Globus pallidus (tissue), 1 donor: Measurements from ENCODE around the gene TMX3.

Experiments used
- DNase-seq: peaks from one replicate; pipeline ENCODE4 v3.0.0-alpha.2; 2015; ENCODE audit warnings: low spot score

Gene TMX3

GRCh38 chr18:68707646-68708045 is 7.3 kb downstream of the TMX3 start:
- no peak for DNase-seq

GRCh38 chr18:68705119-68705518 is 9.8 kb downstream of the TMX3 start:
- DNase-seq = no peak

DNA sequence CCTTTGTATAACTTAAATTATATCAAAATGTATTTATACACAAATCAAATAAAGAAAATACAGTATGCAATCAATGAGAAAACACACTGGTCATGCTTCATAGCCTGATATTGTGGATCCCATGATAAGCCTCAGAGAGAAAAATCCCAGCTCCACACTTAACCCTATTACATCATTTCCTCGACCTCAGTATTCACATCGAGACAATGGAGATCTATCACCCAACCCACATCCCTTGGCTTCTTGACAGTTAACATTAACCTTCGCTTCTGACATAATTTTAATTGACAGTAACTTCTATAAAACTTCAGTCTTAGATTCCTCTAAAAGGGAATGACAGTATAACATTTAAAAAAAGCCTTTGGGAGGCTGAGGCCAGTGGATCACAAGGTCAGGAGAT is 11.6 kb downstream of the TMX3 start:
- DNase-seq = no peak

DNA sequence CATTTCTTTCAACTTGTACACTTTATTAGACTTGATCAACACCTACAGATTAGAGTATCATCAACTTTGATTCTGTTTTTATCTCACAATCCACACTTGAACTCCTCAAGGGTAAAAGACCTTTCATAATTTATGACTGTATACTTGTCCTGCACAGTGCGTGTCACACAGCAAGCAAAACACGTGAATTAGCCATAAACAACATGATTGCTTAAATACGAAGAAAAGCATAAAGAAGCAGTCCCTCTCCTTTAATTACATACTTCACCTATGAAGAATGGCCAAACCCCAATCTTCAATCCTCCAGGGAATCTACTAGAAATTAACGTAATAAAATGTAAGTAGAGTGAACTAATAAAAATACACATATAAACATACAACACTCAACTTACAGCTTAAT is 13.6 kb downstream of the TMX3 start:
- no peak for DNase-seq

DNA sequence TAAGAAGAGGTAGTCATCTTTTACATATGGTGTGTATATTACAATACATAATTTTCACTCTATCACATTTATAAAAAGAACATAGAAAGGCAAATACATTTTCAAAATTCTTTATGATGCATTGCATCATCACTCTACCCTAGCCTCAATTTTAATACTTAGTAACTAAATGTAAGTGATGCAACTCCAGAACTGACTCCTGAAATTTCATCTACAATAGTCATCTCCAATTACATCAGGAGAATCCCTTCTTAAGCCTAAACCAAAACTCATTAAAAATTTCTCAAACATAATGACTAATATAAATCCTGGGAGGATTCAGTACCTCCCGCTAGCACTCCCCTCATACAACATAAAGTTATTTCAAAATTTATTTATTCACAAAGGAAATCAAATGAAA is 15.9 kb downstream of the TMX3 start:
- DNase-seq = no peak

DNA sequence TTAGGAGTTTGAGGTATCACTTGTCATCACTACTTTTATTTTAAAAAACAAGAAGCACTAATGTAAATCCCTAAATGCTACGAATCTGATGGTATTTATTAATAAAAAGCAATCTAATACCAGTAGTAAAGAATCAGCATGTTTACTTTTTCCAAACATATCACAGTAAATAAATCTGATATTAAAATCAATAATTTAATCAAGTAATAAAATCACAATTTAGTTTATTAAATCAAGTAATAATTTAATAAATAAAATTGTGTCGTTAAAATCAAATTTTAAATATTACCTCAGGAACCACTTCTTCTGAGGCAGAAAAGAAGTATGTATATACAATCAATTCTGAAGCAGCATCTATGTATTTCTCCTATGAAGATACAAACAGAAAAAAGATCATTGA is 18.0 kb downstream of the TMX3 start:
- DNase-seq = no peak

DNA sequence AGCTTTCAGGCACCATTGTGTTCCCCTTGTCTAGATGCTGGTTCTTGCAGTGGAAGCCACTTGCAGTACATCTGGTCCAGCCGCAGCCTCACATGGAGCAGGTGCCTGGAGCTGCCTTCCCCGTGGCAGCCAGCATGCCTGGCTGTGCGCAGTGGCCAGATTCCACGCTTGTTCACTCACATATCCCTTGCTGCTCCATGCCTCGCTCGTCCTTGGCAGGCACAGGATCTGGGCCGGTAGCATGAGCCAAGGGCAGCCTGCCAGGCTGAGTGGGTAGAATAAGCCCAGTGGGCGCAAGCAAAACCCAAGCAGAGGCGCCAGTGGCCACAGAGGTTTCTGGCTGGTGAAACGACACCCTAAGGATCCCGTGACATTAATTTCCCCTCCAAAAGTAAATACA is 20.6 kb downstream of the TMX3 start:
- DNase-seq = peak; percentile 13

DNA sequence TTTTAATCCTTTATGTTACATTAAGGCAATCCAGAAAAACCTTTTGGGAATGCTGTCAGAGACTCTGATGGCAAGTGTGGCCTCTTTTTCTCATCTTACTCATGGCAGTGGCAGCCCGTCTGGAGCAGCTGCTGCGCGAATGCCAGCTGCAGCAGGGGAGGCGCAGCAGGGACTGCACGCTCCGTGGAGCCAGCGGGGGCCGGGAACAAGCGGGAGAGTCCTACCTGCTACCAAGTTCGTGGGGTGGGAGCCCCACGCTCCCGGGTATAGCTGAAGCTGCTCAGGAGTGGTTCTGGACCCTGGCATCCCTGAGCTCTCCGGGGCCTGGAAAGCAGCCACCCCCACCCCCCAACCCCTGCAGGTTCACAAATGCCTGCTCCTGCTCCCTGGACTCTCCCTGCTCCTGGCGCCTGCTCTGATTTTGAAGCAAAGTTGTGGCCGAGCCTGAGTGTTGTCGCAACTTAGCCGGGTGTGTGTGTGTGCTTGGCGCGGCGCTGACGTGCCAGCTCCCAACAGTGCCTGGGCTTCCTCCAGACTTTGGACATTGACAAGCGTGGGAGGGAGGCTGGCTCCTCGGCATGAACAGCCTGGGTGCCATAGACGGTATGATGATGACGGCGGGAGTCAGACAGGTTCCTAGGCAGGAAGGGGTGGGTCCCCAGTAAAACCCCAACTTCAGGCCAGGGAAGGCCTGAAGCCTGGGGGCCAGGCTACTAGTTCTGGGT is 21.7 kb downstream of the TMX3 start:
- no peak for DNase-seq

DNA sequence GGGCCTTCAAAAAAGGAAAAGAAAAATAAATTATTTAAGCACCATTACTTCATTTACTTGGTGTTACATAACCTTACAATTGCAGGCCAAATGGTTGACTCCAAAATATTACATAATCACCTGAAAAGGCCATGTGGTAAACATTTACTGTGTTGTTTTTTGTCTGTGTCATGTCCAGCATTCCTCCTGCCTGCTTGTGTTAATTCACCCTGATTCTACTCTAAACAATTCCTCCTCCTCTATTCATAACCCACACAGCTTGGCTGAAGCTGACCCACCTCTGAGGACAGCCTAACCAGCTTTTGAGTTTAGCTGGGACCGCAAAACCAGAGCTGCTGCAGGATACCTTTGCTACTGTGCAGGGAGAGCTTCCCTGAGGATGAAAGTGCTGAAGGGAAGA is 35.4 kb downstream of the TMX3 start:
- DNase-seq = no peak

DNA sequence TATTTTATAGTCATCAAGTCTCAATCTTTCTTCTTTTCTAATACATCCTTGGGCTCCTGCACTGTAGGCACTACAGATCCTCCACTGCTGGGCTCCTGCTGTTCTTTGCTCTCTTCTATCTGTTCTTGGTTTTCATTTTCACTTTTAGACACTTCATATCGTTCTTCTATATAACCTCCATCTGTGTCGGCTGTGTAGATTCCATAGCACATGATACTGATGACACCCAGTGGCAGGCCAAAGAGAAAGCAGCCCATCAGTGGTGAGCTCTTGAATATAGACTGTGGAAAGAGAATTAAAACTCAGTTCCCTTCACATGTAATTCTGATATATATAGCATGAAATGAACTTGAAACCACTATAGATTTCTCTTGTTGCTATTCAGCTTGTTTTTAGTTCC is 38.0 kb downstream of the TMX3 start:
- peak; percentile 15 for DNase-seq

DNA sequence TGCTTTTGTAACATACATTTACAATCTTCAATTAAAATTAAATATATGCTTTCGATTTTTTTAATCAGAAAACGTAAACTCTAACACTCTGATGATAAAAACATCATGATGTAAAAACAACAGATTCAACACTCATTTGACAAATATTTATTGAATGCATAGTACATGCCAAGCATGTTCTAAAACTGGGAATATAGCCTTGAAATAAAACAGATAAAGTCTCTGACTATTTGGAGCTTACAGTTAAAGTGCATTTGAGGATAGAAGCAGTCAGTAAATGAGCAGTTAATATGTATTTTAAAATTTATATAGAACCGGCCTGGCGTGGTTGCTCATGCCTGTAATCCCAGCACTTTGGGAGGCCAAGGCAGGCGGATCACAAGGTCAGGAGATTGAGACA is 47.8 kb downstream of the TMX3 start:
- no peak for DNase-seq

DNA sequence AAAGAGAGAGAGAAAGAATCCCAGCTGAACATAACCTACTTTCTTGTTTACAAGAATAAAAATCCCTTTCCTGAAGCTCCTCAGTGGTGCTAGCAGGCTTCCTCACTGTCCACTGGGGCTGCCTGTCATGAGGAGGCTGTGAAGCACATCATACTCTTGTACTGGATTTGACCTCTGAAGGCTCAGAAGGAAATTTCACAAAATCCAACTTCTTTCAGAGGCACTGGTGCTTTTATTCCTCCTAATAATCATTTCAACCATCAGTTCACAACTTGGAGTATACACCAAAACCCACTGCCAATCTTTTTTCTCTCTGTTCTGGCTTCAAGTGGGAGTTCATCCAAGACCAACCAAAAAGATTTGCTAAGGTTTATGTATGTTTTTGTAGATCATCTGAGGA is 48.5 kb downstream of the TMX3 start:
- DNase-seq = no peak

DNA sequence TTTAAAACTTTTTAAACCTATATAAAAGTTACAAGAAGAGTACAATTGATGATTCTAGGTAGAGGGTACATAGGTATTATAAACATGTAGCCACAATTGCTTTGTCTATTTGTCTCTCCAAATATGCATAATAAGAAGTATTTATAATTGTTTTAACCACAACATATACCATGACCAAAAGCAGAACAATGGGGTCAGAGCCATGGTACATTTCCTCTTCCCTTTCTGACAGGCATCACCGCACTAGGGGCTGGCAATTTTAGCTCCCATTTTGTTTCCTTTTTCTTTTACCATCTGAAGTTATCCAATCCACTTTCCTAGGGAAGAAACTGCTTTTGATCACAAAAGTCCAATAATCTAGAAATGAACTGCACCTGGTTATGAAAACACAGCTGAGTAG is 49.3 kb downstream of the TMX3 start:
- DNase-seq = no peak

DNA sequence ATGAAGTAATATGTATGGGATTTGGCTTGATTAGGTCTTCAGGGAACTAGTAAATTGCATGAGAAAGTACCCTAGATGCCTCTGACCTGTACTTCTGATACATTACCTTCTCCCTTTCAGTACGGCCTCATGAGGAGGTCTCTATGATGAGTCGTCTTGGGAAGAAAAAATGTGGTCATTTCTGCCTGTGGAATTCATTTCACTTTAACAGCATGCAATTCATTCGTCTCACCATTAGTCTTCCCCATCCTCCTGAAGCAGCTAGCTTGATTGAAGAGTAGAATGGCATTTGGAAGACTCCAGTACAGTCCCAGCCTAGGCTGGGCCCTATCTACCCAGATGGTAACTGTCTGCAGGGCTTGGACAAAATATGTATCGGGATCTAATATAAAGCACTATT is 52.2 kb downstream of the TMX3 start:
- DNase-seq = no peak

DNA sequence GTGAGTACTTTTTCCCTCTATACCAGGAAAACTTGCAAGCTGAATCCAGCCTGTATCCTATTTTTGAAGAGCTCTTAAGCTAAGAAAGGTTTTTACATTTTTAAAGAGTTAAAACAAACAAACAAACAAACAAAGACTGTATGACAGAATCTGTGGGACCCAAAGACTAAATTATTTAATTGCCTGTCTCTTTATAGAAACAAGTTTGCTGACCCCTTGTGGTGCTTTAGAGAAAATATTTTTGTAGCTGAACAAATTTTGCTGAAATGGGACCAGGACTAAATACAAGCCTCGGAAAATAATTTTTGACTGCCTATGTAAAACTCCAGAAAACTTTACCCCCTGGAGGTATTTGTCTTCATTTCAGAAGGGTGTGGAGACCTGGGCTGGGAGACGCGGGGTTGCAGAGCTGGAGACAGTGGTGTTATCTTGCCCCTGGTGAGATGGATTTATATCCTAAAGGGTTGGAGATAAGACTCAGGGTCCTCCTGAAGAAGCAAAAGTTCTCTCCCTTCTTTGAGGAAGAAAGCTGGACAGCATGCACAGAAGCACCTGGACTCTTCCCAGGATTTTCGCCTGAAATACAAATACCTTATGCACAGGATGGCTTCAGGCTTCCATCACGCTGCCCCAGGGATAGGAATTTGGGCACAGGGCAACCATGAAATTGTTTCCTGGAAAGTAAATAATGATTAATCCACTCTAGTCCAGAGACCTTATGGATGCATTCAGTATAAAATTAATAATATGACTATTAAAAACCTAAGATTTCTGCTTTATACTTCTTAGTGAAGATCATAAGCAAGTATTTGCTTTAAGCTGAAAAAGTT is 54.3 kb downstream of the TMX3 start:
- peak; percentile 48 for DNase-seq

GRCh38 chr18:68648191-68648590 is 66.7 kb downstream of the TMX3 start:
- DNase-seq = no peak

GRCh38 chr18:68642003-68642402 is 72.9 kb downstream of the TMX3 start:
- DNase-seq = no peak

DNA sequence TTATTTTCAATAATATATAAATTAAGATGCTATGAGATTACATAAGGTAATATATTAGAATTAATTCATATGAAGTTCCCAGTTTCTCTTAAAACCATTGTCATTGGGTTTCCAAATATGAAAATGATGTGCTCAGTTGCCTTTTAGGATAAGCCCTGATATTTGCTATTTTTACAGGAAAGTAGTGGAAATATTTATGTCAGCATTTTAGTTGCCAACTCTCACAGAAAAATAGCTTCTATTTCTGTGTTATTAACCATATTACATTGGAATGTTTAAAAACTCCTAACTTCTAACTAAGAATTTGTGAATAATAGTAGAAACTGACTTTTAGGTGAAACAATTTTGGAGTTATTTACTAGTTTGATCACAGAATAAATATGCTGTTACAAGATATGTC is 74.0 kb downstream of the TMX3 start:
- DNase-seq = no peak

GRCh38 chr18:68638613-68639012 is 76.3 kb downstream of the TMX3 start:
- no peak for DNase-seq

- no peak for DNase-seq
These were observed 87.1 kb downstream of the TMX3 start for GRCh38 chr18:68627812-68628211.
